Panc1 (cell line): Measurements from ENCODE around the gene CD28. TPM values are rescaled to one million over a fixed set of nuclear protein-coding genes. Genes with fewer than 3 reads are reported as not detected.

Source experiments
- ATAC-seq: fragments of 200-7000 bp; cut with Tn5 transposase; 2 replicates; pipeline ENCODE4 v1.9.1; 2020; ENCODE audit warnings: mild to moderate bottlenecking, moderate library complexity
- BruUV-seq: library from RNA; stranded (reverse); fragments of 400-500 nt; replicated peaks from 2 replicates; lab custom pipeline; 2021; lab: Mats Ljungman, UMichigan
- CTCF ChIA-PET: fragments of 300-600 bp; sonication (Branson Sonifier 250); formaldehyde crosslinking; loops from one replicate; lab custom pipeline; 2022; ENCODE audit warnings: antibody characterized with exemption; lab: Charles Lee
- POLR2A ChIA-PET: fragments of 300-600 bp; sonication (Branson Sonifier 250); formaldehyde crosslinking; loops from one replicate; lab custom pipeline; 2022; ENCODE audit warnings: antibody characterized with exemption; lab: Charles Lee
- DNase-seq: peaks from one replicate; pipeline ENCODE4 v3.0.0-alpha.2; 2010; ENCODE audit warnings: low read depth, low spot score
- H3K27ac ChIP-seq: 2 replicates; pipeline ENCODE4 v1.5.1; 2011; ENCODE audit warnings: mild to moderate bottlenecking, low read length, inconsistent platforms
- H3K27me3 ChIP-seq: fragments of 200-500 bp; sonication (Bioruptor generic); 2 replicates; pipeline ENCODE4 v1.6.0; 2014; ENCODE audit warnings: low read length, inconsistent platforms; ENCODE audit not compliant: control insufficient read depth, insufficient read depth
- H3K36me3 ChIP-seq: fragments of 200-500 bp; sonication (Bioruptor generic); 2 replicates; pipeline ENCODE4 v1.5.1; 2014; ENCODE audit warnings: inconsistent platforms, mild to moderate bottlenecking, low read length, moderate library complexity; ENCODE audit not compliant: control insufficient read depth, insufficient read depth
- H3K4me1 ChIP-seq: 2 replicates; pipeline ENCODE4 v1.5.1; 2011; ENCODE audit warnings: inconsistent platforms, mild to moderate bottlenecking, low read length, moderate library complexity; ENCODE audit not compliant: control insufficient read depth, insufficient read depth
- H3K4me3 ChIP-seq, 2 experiments: 2 replicates each; pipeline ENCODE4 v1.5.1; 2011 to 2012; ENCODE audit warnings: low read depth in 2 of 2, low read length in 2 of 2, mild to moderate bottlenecking in 2 of 2, inconsistent platforms in 1 of 2, moderate library complexity in 1 of 2
- H3K9me3 ChIP-seq: fragments of 200-500 bp; sonication (Bioruptor generic); 2 replicates; pipeline ENCODE4 v1.5.1; 2014; ENCODE audit warnings: low read depth, mild to moderate bottlenecking, inconsistent platforms, low read length, moderate library complexity; ENCODE audit not compliant: control insufficient read depth, insufficient read depth
- CTCF ChIP-seq: fragments of 450-650 bp; IDR thresholded peaks from 2 replicates; pipeline ENCODE4 v1.5.1; 2017; ENCODE audit warnings: mild to moderate bottlenecking
- POLR2AphosphoS5 ChIP-seq: IDR thresholded peaks from 2 replicates; pipeline ENCODE4 v1.6.1; 2012; ENCODE audit warnings: mild to moderate bottlenecking, low read depth, low read length, moderate library complexity
- SIN3A ChIP-seq: IDR thresholded peaks from 2 replicates; pipeline ENCODE4 v1.6.1; 2012; ENCODE audit warnings: low read depth, mild to moderate bottlenecking, low read length, moderate library complexity, borderline replicate concordance; ENCODE audit not compliant: insufficient read depth
- TCF7L2 ChIP-seq: IDR thresholded peaks from 2 replicates; pipeline ENCODE4 v1.6.1; 2011; ENCODE audit warnings: mild to moderate bottlenecking, low read depth, low read length, inconsistent platforms
- in situ Hi-C: cut with HindIII; loops from 2 replicates; pipeline ENCODE4 v1.10.0; 2016; ENCODE audit warnings: low sequenced_read_pairs, low pct_unique_long_range_greater_than_20kb
- intact Hi-C: fragments of 100-400 bp; cut with micrococcal nuclease; formaldehyde crosslinking; loops from one replicate; pipeline ENCODE4 v1.10.0; 2022; ENCODE audit not compliant: unreplicated experiment
- total RNA-seq: library from RNA; stranded (reverse); gene quantifications from one replicate; pipeline ENCODE4 v1.2.1, GENCODE V29; 2021; ENCODE audit not compliant: unreplicated experiment
- TF ChIP-seq, protein P1 (sequence below), 2 experiments: IDR thresholded peaks; 2 replicates each; pipeline ENCODE4 v1.6.1; 2011 to 2012; ENCODE audit warnings: low read depth in 2 of 2, control low read depth in 1 of 2, low read length in 1 of 2, mild to moderate bottlenecking in 1 of 2, moderate library complexity in 1 of 2; ENCODE audit not compliant: insufficient read depth in 1 of 2

CD28 gene
- total RNA-seq, 1 experiment from 2014 or later: 0.21 TPM

DNA sequence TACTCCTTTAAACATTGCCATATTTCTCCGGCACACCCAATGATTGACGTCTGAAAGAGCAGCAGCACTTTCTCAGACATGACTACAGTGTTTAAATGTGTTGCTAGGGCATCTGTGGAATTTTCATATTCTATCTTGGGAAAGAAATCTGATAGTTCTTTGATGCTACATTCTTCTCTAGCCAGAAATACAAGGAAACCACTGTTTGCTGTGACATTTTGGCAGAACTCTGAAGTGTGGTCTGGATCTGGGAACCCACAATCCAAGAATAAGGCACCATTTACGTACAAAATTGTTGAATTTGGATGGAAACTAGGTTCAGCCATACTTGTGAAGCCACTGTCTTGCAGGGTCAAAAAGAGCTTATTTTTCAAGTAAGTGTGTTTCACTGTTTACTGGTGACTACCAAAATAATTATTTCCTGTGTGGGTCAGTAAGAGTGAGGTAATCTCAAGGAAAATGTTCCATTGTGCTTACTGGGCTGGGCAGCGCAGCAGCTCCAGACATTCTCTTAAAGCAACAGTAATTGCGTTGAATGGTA is 21.3 kb upstream of the CD28 start:
- Histone ChIP-seq H3K9me3 (no peaks in the 10 kb centered on the region), H3K27me3 (no peaks in the 10 kb centered on the region), H3K27ac (no peak overlapping the region), H3K4me3 (no peak overlapping the region), H3K4me1 (no peaks in the 10 kb centered on the region), H3K36me3 (no peaks in the 10 kb centered on the region)
- DNase-seq (no peak), ATAC-seq (no peak)
- ChIA-PET POLR2A (no interaction called here), CTCF (no interaction called here)
- in situ Hi-C loops (no loop called here), intact Hi-C loops (no loop called here)
- BruUV-seq: no TSS peak
- no peak for TF ChIP-seq POLR2AphosphoS5
- no peak for TF ChIP-seq SIN3A
- TF ChIP-seq CTCF: no peak
- TF ChIP-seq, protein P1, sequence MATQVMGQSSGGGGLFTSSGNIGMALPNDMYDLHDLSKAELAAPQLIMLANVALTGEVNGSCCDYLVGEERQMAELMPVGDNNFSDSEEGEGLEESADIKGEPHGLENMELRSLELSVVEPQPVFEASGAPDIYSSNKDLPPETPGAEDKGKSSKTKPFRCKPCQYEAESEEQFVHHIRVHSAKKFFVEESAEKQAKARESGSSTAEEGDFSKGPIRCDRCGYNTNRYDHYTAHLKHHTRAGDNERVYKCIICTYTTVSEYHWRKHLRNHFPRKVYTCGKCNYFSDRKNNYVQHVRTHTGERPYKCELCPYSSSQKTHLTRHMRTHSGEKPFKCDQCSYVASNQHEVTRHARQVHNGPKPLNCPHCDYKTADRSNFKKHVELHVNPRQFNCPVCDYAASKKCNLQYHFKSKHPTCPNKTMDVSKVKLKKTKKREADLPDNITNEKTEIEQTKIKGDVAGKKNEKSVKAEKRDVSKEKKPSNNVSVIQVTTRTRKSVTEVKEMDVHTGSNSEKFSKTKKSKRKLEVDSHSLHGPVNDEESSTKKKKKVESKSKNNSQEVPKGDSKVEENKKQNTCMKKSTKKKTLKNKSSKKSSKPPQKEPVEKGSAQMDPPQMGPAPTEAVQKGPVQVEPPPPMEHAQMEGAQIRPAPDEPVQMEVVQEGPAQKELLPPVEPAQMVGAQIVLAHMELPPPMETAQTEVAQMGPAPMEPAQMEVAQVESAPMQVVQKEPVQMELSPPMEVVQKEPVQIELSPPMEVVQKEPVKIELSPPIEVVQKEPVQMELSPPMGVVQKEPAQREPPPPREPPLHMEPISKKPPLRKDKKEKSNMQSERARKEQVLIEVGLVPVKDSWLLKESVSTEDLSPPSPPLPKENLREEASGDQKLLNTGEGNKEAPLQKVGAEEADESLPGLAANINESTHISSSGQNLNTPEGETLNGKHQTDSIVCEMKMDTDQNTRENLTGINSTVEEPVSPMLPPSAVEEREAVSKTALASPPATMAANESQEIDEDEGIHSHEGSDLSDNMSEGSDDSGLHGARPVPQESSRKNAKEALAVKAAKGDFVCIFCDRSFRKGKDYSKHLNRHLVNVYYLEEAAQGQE (IDR thresholded peaks at IDR 0.05; ENCODE audit: insufficient read depth in 1 of 2, low read depth in 2 of 2, low read length in 1 of 2): no peak
- no peak for TF ChIP-seq TCF7L2

DNA sequence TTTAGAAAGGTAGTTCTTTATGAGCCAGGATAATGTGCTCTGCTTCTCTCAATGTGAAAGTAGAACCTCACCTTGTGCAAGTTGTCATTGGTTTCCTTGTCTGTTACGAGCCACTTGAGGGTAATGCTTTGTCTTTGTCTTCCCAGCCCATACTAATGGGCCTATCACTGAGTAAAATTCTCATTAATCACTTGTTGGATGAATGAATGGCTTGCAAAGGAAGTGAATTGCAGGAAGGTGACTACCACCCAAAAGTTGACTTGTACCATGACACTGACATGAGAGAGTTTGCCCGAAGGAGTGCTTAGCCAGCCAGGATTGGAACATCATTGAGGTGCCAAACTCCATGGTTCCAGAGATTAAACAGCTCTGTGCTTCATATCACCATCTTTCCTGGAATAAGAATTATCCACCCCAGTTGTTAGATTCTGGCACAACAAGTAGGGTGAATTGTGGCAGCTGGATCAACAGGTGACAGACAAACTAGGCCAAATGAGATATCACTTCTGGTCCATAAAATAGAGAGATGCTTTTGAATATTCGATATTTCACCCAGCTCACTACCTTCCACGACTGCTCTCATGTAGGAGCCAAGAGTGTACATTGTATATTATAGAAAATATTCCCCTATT is 20.5 kb upstream of the CD28 start:
- ChIA-PET CTCF (no interaction called here), POLR2A (no interaction called here)
- Histone ChIP-seq H3K4me1 (no peaks in the 10 kb centered on the region), H3K27ac (no peak overlapping the region), H3K27me3 (no peaks in the 10 kb centered on the region), H3K9me3 (no peaks in the 10 kb centered on the region), H3K4me3 (no peak overlapping the region), H3K36me3 (no peaks in the 10 kb centered on the region)
- ATAC-seq (no peak), DNase-seq (no peak)
- in situ Hi-C loops (no loop called here), intact Hi-C loops (no loop called here)
- no peak for TF ChIP-seq POLR2AphosphoS5
- no peak for TF ChIP-seq SIN3A
- TF ChIP-seq, protein P1 (IDR thresholded peaks at IDR 0.05; ENCODE audit: insufficient read depth in 1 of 2, low read depth in 2 of 2, low read length in 1 of 2): no peak
- TF ChIP-seq CTCF: no peak
- no peak for TF ChIP-seq TCF7L2
- no TSS peak for BruUV-seq
